Measurements from ENCODE around the gene PPP1R12A.

Gene PPP1R12A

GRCh38 chr12:79897617-79898016 is 37.3 kb downstream of the PPP1R12A start:
- H3K4me3 ChIP-seq (ENCODE audit: low read depth, low read length) = no peak overlapping the region
- TF ChIP-seq MAX (IDR thresholded peaks at IDR 0.05; ENCODE audit: low read depth, low read length) (no peak), MYC (IDR thresholded peaks at IDR 0.05; ENCODE audit: low read depth, low read length) (no peak), POLR2A (IDR thresholded peaks at IDR 0.05; ENCODE audit: extremely low read depth, insufficient read length) (no peak), CTCF (IDR thresholded peaks at IDR 0.05; ENCODE audit: low read depth, low read length) (no peak)
- DNase-seq (ENCODE audit: low read depth) = no peak

- no peak for DNase-seq (ENCODE audit: low read depth)
- TF ChIP-seq MYC (IDR thresholded peaks at IDR 0.05; ENCODE audit: low read depth, low read length) (no peak), POLR2A (IDR thresholded peaks at IDR 0.05; ENCODE audit: extremely low read depth, insufficient read length) (no peak), CTCF (IDR thresholded peaks at IDR 0.05; ENCODE audit: low read depth, low read length) (no peak), MAX (IDR thresholded peaks at IDR 0.05; ENCODE audit: low read depth, low read length) (no peak)
- H3K4me3 ChIP-seq (ENCODE audit: low read depth, low read length) = no peak overlapping the region
Observed at GRCh38 chr12:79895804-79896203, 39.1 kb downstream of the PPP1R12A start.

- TF ChIP-seq MYC (IDR thresholded peaks at IDR 0.05; ENCODE audit: low read depth, low read length) = no peak
- no peak for TF ChIP-seq CTCF (IDR thresholded peaks at IDR 0.05; ENCODE audit: low read depth, low read length)
- TF ChIP-seq MAX (IDR thresholded peaks at IDR 0.05; ENCODE audit: low read depth, low read length) = no peak
- TF ChIP-seq POLR2A (IDR thresholded peaks at IDR 0.05; ENCODE audit: extremely low read depth, insufficient read length) = no peak
- no peak for DNase-seq (ENCODE audit: low read depth)
- H3K4me3 ChIP-seq (ENCODE audit: low read depth, low read length) = no peak overlapping the region
Observed at GRCh38 chr12:79895071-79895470, 39.8 kb downstream of the PPP1R12A start.

- DNase-seq (ENCODE audit: low read depth) = no peak
- no peak for TF ChIP-seq MAX (IDR thresholded peaks at IDR 0.05; ENCODE audit: low read depth, low read length)
- TF ChIP-seq POLR2A (IDR thresholded peaks at IDR 0.05; ENCODE audit: extremely low read depth, insufficient read length) = no peak
- no peak for TF ChIP-seq CTCF (IDR thresholded peaks at IDR 0.05; ENCODE audit: low read depth, low read length)
- TF ChIP-seq MYC (IDR thresholded peaks at IDR 0.05; ENCODE audit: low read depth, low read length) = no peak
- H3K4me3 ChIP-seq (ENCODE audit: low read depth, low read length) = no peak overlapping the region
Observed at GRCh38 chr12:79891506-79892162, 43.3 kb downstream of the PPP1R12A start.

GRCh38 chr12:79887890-79888289 is 47.0 kb downstream of the PPP1R12A start:
- DNase-seq (ENCODE audit: low read depth) = no peak
- TF ChIP-seq MAX (IDR thresholded peaks at IDR 0.05; ENCODE audit: low read depth, low read length) (no peak), MYC (IDR thresholded peaks at IDR 0.05; ENCODE audit: low read depth, low read length) (no peak), CTCF (IDR thresholded peaks at IDR 0.05; ENCODE audit: low read depth, low read length) (no peak), POLR2A (IDR thresholded peaks at IDR 0.05; ENCODE audit: extremely low read depth, insufficient read length) (no peak)
- no peak overlapping the region for H3K4me3 ChIP-seq (ENCODE audit: low read depth, low read length)
